ENCODE results near the gene AP2A2.

Gene AP2A2

DNA sequence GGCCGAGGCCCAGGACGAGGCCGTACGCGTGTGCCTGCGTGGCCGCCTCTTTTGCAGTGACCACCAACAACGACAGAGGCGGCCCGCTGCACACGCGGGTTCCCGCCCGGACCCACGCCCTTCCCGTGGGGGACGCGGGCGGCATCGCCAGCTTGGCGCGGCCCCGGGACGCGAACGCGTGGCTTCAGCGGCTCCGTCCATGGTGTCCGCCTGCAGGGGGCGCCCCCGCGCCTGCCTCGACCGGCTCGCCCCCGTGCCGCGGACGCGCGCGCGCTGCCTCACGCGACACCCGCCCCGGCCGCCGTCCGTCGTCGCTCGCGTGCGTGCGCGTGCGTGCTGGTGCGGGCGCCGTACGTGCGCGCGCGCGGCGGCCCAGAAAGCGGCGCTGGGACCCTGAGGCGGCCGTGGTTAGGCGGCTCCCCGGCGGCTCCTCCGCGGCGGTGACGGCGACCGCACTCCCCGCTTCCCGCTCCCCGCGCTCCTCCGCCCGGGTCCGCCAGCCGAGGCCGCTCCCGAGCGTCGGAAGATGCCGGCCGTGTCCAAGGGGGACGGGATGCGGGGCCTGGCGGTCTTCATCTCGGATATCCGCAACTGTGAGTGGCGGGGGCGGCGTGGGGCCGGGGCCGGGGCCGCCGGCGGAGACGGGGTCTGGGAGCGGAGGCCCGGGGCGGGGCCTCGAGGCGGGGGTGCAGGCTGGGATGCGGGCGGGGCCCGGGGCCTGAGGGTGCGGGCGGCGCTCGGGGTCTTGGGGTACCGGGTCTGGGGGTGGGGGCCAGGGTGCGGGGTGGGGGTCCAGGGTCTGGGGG is at the start of gene AP2A2:
Gene AP2A2, plus strand, starts transcription at position 375 of the 806 bp plus-strand sequence. Its CDS starts 152 bp downstream, at position 527.
- peak; percentile 90 for DNase-seq (ENCODE audit: low spot score)

DNA sequence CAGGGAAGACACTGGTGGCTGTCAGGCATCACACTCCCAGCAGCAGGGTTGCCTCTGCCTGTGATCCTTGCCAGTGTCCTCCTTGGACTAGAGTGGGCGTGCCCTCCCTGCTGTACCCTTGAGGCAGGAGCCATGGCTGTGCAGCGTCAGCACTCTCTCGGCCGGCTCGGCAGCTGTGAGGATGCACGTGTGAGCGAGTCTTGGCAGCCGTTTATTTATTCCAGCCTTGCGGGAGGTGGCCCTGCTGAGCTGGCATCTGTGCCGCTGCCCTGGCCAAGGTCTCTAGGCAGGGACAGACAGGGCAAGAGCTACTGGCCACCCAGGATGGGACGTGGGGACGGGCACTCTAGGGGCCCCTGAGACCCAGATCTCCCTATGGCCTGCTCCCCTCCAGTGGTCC is 49.1 kb upstream of the AP2A2 start:
- DNase-seq (ENCODE audit: low spot score), result no peak

DNA sequence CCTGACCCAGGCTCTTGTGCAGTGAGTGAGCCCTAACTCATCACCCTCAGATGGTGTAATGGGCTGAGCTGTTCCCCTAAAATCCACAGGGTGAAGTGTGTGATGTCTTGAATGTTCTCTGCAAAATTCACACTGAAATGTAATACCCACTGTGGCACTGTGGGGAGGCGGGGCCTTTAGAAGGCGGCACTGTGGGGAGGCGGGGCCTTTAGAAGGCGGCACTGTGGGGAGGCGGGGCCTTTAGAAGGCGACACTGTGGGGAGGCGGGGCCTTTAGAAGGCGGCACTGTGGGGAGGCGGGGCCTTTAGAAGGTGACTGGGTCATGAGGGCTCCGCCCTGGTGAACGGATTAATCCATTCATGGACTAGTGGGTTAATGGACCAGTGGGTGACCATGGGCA is 48.1 kb upstream of the AP2A2 start:
- DNase-seq (ENCODE audit: low spot score), result no peak

DNA sequence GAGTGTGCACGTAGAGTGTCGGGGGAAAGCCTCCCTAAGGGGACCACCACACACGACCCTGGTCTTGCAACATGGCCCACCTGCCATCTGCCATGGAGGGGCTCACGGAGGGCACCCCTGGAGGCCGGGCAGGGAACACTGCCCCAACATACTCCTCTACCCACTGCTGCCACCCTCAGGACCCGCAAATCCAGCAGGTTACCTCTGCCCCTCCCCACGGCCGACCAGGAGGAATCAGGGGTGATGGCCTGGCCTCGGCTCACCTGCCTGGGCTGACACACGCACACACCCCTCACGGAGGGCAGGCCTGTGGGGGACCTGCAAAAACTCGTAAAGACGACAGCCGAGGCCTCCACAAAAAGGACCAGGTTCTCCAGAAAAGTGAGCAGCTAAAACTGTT is 45.2 kb upstream of the AP2A2 start:
- no peak for DNase-seq (ENCODE audit: low spot score)

DNA sequence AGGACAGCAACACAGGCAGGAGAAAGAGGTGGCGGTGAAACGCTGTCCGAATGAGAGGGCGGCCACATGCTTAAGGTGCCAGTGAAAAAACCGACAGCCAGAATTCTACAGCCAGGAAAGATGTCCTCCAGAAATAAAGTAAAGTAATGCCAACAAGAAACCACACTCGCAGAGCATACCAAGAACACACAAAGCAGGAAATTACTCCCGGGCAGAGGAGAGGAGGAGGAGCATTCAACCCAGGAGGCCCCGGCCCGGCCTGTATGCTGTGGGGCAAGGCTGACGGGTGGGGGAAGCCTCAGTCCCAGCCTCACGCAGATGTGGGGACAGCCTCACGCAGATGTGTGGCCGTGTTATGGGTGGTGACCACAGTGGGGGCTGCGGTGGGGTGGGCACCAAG is 43.1 kb upstream of the AP2A2 start:
- DNase-seq (ENCODE audit: low spot score), result no peak

DNA sequence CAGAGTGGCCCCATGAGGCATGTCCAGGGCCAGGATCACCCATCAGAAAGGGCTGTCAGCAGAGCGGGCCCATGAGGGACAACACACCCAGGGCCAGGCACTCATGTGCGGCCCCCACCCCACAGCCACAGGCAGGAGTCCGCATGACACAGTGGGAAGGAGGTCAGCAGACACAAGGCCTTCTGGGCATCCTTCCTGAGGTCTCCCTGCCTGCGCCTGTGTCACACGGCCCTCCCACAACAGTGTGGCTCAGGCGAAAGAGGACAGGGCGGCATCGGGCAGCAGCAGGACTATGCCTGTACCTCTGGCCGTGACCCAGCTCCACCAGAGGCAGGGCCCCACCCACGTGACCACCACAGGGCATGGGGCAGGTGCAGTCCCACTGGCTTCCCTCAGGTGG is 42.1 kb upstream of the AP2A2 start:
- DNase-seq (ENCODE audit: low spot score), result no peak

DNA sequence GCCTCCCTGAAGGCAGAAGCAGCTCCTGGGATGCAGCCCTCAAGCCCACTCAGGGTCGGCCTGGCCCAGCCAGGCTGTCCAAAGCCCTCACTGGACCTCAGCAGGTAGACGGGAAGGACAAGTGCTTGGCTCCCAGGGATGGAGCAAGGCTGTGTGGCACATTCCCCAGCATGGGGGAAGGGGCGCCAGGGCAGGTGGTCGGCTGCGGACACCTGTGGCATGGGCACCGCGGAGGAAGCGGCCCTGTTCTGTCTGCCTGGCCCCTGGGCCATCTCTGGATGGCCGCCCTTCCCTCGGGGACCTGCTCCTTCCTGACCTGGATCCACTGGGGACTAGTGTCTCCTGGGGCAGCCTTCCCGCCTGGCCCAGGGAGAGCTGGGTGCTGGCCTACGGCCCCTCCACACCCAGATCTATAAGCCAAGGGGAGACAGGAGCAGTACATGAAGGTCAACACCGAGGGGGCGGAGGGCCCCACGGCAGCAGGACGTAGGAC is 41.0 kb upstream of the AP2A2 start:
- no peak for DNase-seq (ENCODE audit: low spot score)

DNA sequence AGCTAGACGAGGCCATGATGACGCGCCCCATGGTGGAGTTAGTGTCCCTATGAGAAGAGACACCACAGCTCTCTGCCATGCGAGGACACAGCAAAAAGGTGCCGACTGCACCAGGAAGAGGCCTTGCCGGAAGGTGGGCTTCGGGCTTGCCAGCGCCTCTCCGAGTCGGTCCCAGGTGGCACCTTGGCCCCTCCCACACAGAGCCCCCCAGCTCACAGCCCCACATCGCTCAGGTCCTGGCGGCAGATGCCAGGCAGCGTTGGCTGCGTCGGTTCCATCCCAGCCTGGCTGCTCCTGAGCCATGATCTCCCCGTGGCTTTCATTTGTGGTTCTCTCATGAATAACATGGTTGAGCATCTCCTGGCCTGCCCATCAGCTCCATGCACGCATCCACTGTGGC is 39.1 kb upstream of the AP2A2 start:
- DNase-seq (ENCODE audit: low spot score), result no peak

DNA sequence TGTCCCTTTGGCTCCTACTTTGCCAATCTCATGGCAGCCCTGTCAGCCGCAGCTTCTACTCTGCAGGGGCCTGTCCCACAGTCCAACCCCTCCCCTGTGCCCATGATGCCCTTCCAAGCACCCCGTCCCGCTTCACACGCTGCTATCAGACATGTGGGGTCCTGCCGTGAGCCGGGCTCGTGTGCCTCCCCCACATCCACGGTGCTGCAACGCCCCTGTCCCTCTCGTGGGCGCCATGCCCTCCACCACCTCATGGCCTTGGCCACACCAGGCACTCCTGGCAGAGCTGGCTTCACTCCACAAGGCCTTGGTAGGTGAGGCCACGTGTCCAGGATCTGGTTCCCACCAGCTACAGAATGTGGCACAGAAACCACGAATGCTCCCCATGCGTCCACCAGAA is 38.1 kb upstream of the AP2A2 start:
- DNase-seq (ENCODE audit: low spot score), result no peak

DNA sequence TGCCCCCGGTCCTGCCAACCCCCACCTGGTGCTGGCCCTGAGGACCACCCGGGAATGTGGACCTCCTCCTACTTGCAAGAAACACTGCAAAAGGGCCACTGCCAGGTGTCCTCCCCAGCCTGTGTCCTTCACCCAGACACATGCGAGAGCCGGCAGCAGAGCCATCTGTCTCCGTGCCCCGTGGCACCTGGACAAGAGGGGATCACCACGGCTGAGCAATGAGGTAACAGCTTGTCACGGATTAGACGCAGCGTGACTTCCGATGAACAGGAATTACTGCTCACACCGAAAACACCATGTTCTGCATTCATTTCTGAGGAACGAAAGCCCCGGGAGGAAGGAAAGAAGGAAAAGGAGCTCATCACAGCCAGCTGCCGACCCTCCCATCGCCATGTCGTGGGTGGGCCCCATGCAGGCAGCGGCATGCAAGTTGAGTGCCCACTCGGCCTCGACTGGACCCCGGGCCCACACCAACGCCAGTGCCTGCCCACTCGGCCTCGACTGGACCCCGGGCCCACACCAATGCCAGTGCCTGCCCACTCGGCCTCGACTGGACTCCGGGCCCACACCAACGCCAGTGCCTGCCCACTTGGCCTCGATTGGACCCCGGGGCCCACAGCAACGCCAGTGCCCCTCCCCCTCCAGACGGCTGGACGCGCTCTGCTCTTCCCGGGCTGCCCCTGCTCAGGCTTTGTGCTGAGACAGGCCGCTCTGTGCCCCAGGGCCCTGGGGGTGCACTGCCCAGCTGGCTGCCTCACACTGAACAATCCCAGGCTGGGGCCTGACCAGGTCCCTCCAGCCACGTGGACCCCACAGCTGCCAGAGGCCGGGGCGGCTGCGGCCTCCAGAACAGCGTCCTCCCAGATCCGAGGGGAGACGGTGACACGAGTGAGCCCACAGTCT is 37.1 kb upstream of the AP2A2 start:
- DNase-seq (ENCODE audit: low spot score), result no peak

DNA sequence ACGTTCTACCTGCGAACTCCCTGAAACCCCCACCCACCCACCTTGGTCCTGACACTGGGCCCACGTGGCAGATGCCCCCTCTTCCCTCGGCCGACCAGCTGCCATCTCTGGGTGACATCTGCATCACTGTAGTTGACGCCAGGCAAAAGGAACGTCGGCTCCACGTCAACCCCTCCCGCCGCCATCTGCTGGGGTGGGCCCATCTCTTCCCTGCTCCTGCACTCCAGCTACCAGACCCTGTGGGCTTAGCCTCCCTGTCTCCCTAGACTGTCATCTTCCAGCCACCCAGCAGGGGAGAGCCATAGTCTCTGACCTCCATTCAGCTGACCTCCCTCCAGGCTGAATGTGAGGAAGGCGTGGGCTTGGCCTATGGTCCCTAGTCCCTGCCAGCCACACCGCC is 36.4 kb upstream of the AP2A2 start:
- no peak for DNase-seq (ENCODE audit: low spot score)

DNA sequence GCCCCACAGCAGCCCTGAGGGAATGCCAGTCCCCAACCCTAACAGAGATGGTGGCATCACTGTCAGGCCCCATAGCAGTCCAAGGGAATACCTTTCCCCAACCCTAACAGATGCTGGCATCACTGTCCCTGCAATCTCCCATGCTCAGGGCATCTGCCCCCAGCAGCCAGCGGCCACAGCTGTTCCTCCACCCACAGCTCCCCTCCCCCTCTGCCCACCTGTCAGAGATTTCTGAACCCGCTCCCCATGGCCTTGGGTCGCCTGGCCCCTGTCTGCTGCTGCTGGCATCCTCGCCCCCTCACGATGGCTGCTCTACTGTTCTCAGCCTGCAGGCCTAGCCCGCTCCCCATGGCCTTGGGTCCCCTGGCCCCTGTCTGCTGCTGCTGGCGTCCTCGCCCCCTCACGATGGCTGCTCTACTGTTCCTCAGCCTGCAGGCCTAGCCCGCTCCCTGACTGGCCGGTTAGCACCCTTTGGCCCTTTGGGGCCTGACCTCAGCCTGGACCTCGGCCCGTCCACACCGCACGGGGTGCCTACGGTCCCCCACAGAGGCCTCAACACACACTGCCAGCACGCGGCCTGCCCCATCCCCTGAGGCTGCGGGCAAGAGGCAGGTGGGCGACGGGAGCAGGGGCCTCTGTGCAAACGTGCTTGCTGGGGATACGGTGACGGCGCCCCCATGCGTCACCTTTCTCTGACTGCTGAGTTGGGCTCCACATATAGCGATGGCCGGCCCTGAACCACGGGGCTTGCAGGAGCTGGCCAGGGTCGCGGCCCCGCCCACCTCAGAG is 35.8 kb upstream of the AP2A2 start:
- no peak for DNase-seq (ENCODE audit: low spot score)

DNA sequence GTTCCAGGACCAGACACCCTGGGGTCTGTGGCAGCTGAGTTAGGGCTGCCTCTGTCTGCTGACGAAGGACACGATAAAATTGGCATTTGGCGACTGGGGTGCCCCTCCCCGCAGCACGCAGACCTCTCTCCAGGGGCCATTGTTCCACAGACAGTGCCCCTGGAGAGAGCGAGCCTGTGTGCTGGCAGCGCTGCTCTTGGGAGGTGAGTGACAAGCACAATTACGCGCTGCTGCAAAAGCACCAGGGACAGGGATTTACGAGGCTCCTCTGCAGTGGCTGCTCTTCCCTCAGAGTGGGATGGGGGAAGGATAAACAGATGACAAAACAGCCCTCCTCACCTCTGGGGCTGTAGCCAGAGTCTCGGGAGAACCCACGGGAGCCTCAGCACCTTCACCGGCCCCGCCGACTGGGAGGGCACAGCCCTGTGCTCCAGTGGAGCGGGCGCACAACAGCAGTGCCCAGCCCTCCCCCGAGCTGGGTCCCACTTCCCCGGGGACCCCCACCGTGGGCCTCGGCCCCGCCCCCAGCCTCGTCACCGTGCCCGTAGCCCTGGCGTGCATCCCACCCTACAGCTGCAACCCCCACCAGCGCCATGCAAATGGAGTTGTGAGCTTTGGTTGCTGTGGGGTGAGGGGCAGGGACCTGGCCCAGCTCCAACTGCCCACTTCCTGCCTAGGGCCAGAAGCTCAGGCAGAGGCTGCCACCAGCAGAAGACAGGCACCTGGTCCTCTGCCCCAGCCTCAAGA is 34.7 kb upstream of the AP2A2 start:
- DNase-seq (ENCODE audit: low spot score), result no peak

DNA sequence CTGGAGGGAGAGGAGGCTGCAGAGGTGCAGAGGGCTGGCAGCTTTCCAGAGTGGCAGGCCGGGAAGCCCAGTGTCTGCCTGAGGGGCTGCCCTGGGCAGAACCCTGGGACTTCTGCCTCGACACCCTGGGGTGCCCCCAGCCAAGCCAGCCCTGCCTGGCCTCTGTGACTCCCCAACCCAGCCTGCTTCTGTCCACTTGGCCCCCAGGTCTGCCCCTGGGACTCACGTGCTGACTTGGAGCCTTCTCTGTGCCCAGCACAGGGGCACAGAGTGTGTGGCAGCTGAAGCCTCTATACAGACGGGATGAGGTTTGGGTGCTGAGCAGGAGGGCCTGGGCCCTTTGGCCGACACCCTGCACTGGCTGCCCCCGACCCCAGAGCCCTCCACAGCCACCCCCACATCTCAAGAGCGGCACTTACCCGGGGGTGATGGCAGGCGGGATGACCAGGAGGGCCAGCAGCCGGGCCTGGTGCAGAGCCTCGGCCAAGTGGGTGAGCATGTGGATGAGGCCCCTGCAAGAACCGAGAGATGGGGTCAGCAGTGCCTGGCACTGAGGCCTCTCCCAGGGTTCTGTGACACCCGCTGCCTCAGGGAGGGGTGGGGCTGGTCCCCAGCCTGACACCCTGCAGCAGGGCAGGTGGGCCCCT is 32.5 kb upstream of the AP2A2 start:
- DNase-seq (ENCODE audit: low spot score), result no peak

DNA sequence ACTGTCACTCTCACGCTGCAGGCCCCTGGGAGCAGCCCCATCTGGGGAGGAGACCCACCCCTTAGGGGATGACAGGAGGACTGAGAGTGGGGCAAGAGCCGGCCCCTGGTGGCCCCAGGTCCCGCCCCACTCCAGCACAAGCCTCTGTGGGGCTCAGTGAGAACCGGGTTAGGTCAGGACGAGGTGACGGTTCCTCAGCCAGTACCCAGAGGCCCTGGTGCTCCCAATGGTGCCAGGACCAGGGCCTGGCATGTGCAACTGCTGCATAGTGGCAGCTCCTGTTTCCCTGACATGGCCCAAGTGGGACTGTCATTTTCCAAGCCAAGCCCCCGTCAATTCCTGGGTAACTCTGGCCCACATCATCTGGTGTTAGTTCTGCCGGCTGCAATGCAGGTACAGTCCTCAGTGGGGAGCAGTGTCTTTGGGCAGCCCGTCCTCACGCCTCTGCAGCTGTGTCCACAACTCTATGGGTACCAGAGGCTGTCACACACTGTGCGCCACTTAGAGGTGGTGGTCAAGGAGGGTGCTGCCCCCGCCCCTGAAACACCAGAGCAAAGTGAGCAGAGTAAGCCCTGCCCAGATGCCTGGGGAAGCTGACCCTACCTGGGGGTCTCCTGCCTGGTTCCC is 31.0 kb upstream of the AP2A2 start:
- DNase-seq (ENCODE audit: low spot score), result no peak

DNA sequence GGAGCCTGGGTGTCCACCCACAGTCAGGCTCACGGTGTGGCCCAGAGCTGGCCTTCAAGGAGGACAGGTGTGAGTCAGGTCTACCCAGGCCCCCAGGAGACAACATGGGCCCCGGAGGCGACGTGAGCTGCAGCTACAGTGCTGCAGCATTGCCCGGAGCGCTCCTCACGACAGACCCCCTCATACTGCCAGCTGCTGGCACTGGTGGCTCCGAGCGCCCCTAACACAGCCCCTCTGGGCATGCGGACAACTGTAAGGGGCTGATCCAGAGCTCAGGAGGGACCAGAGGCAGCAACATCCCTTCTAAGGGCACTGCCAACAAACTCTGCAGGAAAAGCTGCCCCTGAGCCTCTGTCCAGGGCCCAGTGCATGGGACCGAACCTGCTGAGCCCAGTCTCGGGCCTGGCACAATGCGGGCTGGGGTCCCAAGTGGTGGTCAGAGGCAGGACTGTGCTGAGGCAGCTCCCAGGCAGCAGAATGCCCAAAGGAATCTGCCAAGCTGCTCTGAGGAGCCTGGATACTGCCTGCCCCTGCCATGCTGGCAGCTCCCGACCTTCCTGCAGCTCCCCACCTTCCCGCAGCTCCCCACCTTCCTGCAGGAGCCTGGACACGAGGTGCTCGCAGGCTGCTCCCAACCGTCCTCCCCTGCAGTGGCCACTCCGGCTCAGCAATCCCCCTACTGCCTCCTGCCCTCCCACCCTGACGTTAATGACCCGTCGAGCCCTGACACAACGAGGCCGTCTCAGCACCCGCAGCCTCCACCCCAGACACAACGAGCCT is 30.1 kb upstream of the AP2A2 start:
- DNase-seq (ENCODE audit: low spot score), result no peak

DNA sequence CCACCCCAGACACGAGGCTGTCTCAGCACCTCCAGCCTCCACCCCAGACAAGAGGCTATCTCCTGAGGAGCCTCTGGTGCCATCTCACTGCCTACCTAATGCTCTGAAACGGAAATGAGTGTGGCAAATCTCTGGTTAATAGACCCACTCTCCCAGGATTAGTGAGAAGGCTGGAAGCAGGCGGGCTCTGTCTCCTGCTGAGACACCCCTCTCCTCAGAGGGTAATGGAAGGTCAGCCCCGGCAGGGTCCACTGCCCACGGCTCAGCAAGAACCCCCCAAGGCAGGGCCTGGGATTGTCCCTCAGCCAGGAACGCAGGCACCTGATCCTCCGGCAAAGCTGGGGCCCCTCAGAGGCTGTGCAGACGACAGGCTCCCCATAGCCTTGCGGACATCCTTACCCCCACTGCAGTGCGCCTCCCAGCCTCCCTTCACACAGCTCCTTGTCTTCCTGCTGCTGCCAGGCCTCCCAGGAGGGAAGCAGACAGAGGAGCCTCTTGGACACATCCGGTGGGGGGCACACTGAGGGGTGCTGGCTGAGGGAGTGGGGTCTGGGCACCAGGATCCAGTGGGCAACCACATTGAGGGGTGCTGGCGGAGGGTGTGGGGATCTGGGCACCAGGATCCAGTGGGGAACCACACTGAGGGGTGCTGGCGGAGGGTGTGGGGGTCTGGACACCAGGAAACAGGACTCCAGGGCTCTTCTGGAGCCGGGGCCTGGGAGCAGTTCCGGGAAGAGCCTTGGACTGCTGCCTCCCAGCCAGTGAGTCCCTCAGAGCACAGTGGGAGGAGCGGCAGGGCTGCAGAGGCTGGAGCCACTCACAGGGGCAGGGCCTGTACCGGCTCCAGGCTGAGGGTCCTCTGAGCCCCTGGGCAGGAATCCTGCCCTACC is 28.2 kb upstream of the AP2A2 start:
- no peak for DNase-seq (ENCODE audit: low spot score)

DNA sequence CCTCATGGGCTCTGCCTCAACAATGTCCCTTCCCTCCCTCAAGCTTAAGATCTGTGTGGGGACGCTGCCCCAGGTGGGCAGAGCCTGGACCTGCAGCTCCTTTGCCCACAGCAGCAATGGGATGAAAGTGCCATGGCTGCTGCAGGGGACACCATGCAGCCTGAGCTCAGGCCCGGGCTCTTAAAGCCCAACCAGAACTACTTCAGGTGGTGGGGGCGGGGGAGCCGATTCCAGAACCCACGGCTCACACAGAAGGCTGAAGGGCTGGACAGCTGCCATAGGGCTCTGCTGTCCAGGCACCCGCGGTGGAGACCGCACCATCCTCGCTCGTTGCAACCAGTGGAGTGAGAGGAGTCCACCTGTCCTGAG is 27.5 kb upstream of the AP2A2 start:
- no peak for DNase-seq (ENCODE audit: low spot score)
